Adrenal gland (tissue), 5 donors: ENCODE measurements around the gene DENND11.

Experiments
- POLR2A ChIP-seq, 2 donors: fragments of 450-650 bp; IDR thresholded peaks; one replicate each; pipeline ENCODE4 v1.6.1; 2017; ENCODE audit warnings: antibody characterized with exemption in 2 of 2, mild to moderate bottlenecking in 2 of 2, moderate library complexity in 1 of 2
- TF ChIP-seq, protein P1 (sequence below), 6 experiments: fragments of 450-650 bp in 4 of 6; fragments of 200-600 bp in 2 of 6; sonication (generic) in 1 of 6; IDR thresholded peaks; 1 replicate in 5 of 6; 2 replicates in 1 of 6; pipeline versions ENCODE4 v1.5.1 to v1.8.0; 2016 to 2021; ENCODE audit warnings: antibody characterized with exemption in 6 of 6, mild to moderate bottlenecking in 2 of 6, moderate library complexity in 1 of 6
- donor health status: DM: no; HTN: no; CAD: no.

DNA sequence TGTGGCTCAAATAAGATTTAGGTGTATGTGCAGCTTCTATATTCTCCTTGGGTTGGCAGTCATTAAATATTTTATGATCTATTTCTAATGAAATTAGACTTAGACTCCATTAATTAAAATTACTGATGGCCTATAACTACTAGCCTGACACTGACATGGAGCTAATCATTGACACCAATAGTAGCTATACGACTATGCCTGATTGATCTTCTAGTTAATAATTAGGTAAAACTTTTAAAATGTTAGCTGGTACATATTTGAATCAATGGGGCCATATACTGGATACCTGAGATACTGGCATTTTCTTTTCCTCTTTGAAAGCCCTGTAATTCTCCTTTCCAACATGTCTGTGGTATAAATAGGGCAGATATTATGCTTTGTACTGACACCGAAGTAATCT lies 20.6 kb upstream of the DENND11 start:
- TF ChIP-seq, protein P1, sequence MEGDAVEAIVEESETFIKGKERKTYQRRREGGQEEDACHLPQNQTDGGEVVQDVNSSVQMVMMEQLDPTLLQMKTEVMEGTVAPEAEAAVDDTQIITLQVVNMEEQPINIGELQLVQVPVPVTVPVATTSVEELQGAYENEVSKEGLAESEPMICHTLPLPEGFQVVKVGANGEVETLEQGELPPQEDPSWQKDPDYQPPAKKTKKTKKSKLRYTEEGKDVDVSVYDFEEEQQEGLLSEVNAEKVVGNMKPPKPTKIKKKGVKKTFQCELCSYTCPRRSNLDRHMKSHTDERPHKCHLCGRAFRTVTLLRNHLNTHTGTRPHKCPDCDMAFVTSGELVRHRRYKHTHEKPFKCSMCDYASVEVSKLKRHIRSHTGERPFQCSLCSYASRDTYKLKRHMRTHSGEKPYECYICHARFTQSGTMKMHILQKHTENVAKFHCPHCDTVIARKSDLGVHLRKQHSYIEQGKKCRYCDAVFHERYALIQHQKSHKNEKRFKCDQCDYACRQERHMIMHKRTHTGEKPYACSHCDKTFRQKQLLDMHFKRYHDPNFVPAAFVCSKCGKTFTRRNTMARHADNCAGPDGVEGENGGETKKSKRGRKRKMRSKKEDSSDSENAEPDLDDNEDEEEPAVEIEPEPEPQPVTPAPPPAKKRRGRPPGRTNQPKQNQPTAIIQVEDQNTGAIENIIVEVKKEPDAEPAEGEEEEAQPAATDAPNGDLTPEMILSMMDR (IDR thresholded peaks at IDR 0.05) = no peak
- no peak for TF ChIP-seq POLR2A (IDR thresholded peaks at IDR 0.05)
